GM12892 (cell line): ENCODE results near the gene LONRF3.

Source experiments
- POLR2A ChIP-seq: IDR thresholded peaks from 2 replicates; pipeline ENCODE4 v1.6.1; 2011; ENCODE audit warnings: low read depth, low read length, control low read depth
- TAF1 ChIP-seq: IDR thresholded peaks from 2 replicates; pipeline ENCODE4 v1.6.1; 2011; ENCODE audit warnings: low read depth, mild to moderate bottlenecking, control low read depth, low read length, borderline replicate concordance

GRCh38 chrX:119036107-119037029 lies 62.0 kb downstream of the LONRF3 start:
- no peak for TF ChIP-seq POLR2A
- TF ChIP-seq TAF1 = no peak
